GM23248 (cell line): ENCODE data around the gene C4B.

Experiments
- EZH2 ChIP-seq: fragments of 200-600 bp; sonication (generic); IDR thresholded peaks from 2 replicates; pipeline ENCODE4 v1.6.1; 2018; ENCODE audit warnings: antibody characterized with exemption, mild to moderate bottlenecking; ENCODE audit not compliant: insufficient read depth, poor library complexity, severe bottlenecking
- EZH2phosphoT487 ChIP-seq: fragments of 200-600 bp; sonication (generic); IDR thresholded peaks from 2 replicates; pipeline ENCODE4 v1.6.1; 2018; ENCODE audit warnings: antibody characterized with exemption, moderate library complexity, mild to moderate bottlenecking, low read depth; ENCODE audit not compliant: insufficient read depth

DNA sequence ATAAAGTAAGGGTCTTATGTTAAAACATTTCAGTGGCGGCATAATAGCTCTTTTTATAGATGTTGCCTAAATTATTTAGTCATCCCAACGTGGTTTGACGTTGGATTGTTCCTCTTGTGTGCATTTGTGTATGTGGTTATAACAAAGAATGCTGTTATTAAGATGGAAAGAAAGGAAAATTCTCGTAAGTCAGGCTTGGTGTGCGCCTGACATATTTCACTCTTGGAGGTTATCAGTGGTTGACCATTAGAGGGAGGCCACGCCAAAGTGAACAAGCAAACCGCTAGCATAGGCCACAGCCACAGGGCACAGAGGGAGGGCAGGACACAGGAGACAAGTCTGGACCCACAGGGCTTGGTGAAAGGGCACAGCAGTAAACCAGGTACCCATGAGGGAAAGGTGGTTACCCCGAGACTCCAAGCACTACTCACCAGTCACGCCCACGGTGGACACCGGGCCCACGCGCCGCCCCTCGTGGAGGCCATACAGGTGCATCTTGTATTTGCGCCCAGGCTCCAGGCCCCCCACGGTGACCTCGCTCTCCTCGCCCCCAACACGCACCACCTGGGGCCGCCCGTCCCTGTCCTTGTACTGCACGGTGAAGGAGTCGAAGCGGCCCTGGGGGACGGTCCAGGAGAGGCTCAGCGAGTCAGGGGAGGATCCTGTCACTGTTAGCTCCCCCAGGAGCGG lies 46.5 kb downstream of the C4B start:
- TF ChIP-seq EZH2 (no peak), EZH2phosphoT487 (no peak)
